CD4-positive, alpha-beta T cell (primary cell): ENCODE results near the gene MSMB. TPM values are rescaled to one million over a fixed set of nuclear protein-coding genes. Genes with fewer than 3 reads are reported as not detected.

Source experiments
- ATAC-seq: fragments of 200-7000 bp; cut with Tn5 transposase; one replicate; pipeline ENCODE4 v1.10.0; 2022; ENCODE audit warnings: mild to moderate bottlenecking; ENCODE audit not compliant: poor library complexity
- CTCF ChIA-PET: fragments of 350-600 bp; sonication (Branson Sonifier 250); formaldehyde crosslinking; loops from one replicate; lab custom pipeline; 2021; ENCODE audit warnings: antibody characterized with exemption, inconsistent platforms; lab: Charles Lee
- POLR2A ChIA-PET: fragments of 350-600 bp; sonication (Branson Sonifier 250); formaldehyde crosslinking; loops from one replicate; lab custom pipeline; 2021; ENCODE audit warnings: antibody characterized with exemption, inconsistent platforms; lab: Charles Lee
- DNase-seq, 14 experiments: peaks; one replicate each; pipeline ENCODE4 v3.0.0-alpha.2; 2013 to 2020; ENCODE audit warnings: mixed read lengths in 2 of 14
- H3K27ac ChIP-seq, 2 donors: one replicate each; pipeline versions ENCODE4 v1.5.1 to v1.7.0; 2013; ENCODE audit warnings: low read length in 2 of 2, low read depth in 1 of 2, mild to moderate bottlenecking in 1 of 2
- H3K27me3 ChIP-seq, 2 experiments: 1 replicate in 1 of 2; 2 replicates in 1 of 2; pipeline versions ENCODE4 v1.6.1 to v1.7.0; 2013; ENCODE audit warnings: low read length in 2 of 2, control low read depth in 1 of 2, mild to moderate bottlenecking in 1 of 2, moderate library complexity in 1 of 2; ENCODE audit not compliant: insufficient read depth in 2 of 2, control insufficient read depth in 1 of 2
- H3K36me3 ChIP-seq: one replicate; pipeline ENCODE4 v1.6.1; 2013; ENCODE audit warnings: low read length, control low read depth; ENCODE audit not compliant: insufficient read depth
- H3K4me1 ChIP-seq: one replicate; pipeline ENCODE4 v1.6.1; 2013; ENCODE audit warnings: low read length, control low read depth; ENCODE audit not compliant: insufficient read depth
- H3K4me3 ChIP-seq: one replicate; pipeline ENCODE4 v1.5.1; 2013; ENCODE audit warnings: mild to moderate bottlenecking, low read length, moderate library complexity
- H3K9me3 ChIP-seq, 2 experiments: 1 replicate in 1 of 2; 2 replicates in 1 of 2; pipeline versions ENCODE4 v1.6.1 to v1.7.0; 2013; ENCODE audit warnings: low read length in 2 of 2, mild to moderate bottlenecking in 2 of 2, control low read depth in 1 of 2, moderate library complexity in 1 of 2; ENCODE audit not compliant: control insufficient read depth in 1 of 2, insufficient read depth in 1 of 2
- H3K27ac Mint-ChIP-seq: one replicate; pipeline ENCODE4 v1.8.0; 2020; ENCODE audit warnings: mixed read lengths
- H3K27me3 Mint-ChIP-seq: one replicate; pipeline ENCODE4 v1.8.0; 2021; ENCODE audit warnings: mixed read lengths
- H3K36me3 Mint-ChIP-seq: one replicate; pipeline ENCODE4 v1.8.0; 2021; ENCODE audit warnings: low read depth, mixed read lengths
- H3K4me1 Mint-ChIP-seq: one replicate; pipeline ENCODE4 v1.8.0; 2021; ENCODE audit warnings: low read depth, mixed read lengths
- H3K4me3 Mint-ChIP-seq: one replicate; pipeline ENCODE4 v1.8.0; 2020; ENCODE audit warnings: mild to moderate bottlenecking, mixed read lengths
- H3K9me3 Mint-ChIP-seq: one replicate; pipeline ENCODE4 v1.8.0; 2020; ENCODE audit warnings: mixed read lengths
- CTCF ChIP-seq: fragments of 200-600 bp; IDR thresholded peaks from one replicate; pipeline ENCODE4 v1.8.0; 2022; ENCODE audit warnings: antibody characterized with exemption, mild to moderate bottlenecking
- intact Hi-C, 2 experiments: fragments of 100-400 bp; cut with DNase I in 1 of 2; cut with micrococcal nuclease in 1 of 2; formaldehyde crosslinking; loops; one replicate each; pipeline versions ENCODE4 v1.15.1 to v1.9.0; 2023 to 2025; cut with DNase I, micrococcal nuclease
- total RNA-seq, 174 experiments: library from RNA in 2 of 174; stranded (reverse) in 2 of 174; gene quantifications; one replicate each; pipeline ENCODE4 v1.2.3 and lab custom pipeline; 2021 to 2026

Gene MSMB
- total RNA-seq, 2 experiments from 2014 or later = not detected

- Histone ChIP-seq H3K4me1 (peaks cover 21% of the 10 kb centered on the region), H3K4me3 (no peak overlapping the region), H3K27ac (peak overlapping the region in 1 of 2 donors; percentile 40), H3K9me3 (no peaks in the 10 kb centered on the region), H3K27me3 (no peaks in the 10 kb centered on the region), H3K36me3 (no peaks in the 10 kb centered on the region)
- DNase-seq = no peak
- H3K4me1 Mint-ChIP-seq = peaks cover 52% of the 10 kb centered on the region
- no peak for TF ChIP-seq CTCF
- H3K27me3 Mint-ChIP-seq = no peaks in the 10 kb centered on the region
- no peak for ATAC-seq
- POLR2A ChIA-PET = interaction anchor here (1.4 kb wide), 1 partner anchor 11 kb away, joined by 5 read pairs; no protein-coding TSS in a partner anchor
- H3K4me3 Mint-ChIP-seq = no peak overlapping the region
- peak overlapping the region; percentile 57 for H3K27ac Mint-ChIP-seq
- H3K9me3 Mint-ChIP-seq = no peaks in the 10 kb centered on the region
- H3K36me3 Mint-ChIP-seq = no peaks in the 10 kb centered on the region
- intact Hi-C loops = no loop called here
- CTCF ChIA-PET = no interaction called here
Observed at GRCh38 chr10:46080886-46081285, 34.8 kb upstream of the MSMB start.

- H3K27ac ChIP-seq = peak overlapping the region in 1 of 2 donors; percentile 40
- H3K27me3 ChIP-seq = no peaks in the 10 kb centered on the region
- H3K27me3 Mint-ChIP-seq = no peaks in the 10 kb centered on the region
- TF ChIP-seq CTCF = no peak
- CTCF ChIA-PET = no interaction called here
- no peaks in the 10 kb centered on the region for H3K9me3 ChIP-seq
- H3K27ac Mint-ChIP-seq = peak overlapping the region; percentile 57
- H3K36me3 Mint-ChIP-seq = no peaks in the 10 kb centered on the region
- POLR2A ChIA-PET = interaction anchor here (1.4 kb wide), 1 partner anchor 12 kb away, joined by 5 read pairs; no protein-coding TSS in a partner anchor
- no peak overlapping the region for H3K4me3 Mint-ChIP-seq
- no peak overlapping the region for H3K4me3 ChIP-seq
- H3K9me3 Mint-ChIP-seq = no peaks in the 10 kb centered on the region
- ATAC-seq = no peak
- H3K4me1 Mint-ChIP-seq = peaks cover 55% of the 10 kb centered on the region
- H3K4me1 ChIP-seq = peaks cover 21% of the 10 kb centered on the region
- DNase-seq = no peak
- intact Hi-C loops = no loop called here
- H3K36me3 ChIP-seq = no peaks in the 10 kb centered on the region
Observed at GRCh38 chr10:46079831-46080585, 33.9 kb upstream of the MSMB start.

- Mint-ChIP-seq H3K36me3 (no peaks in the 10 kb centered on the region), H3K27me3 (no peaks in the 10 kb centered on the region), H3K4me1 (peaks cover 55% of the 10 kb centered on the region), H3K27ac (peak overlapping the region; percentile 72), H3K9me3 (no peaks in the 10 kb centered on the region), H3K4me3 (peak overlapping the region; percentile 12)
- no peak for TF ChIP-seq CTCF
- intact Hi-C loops = no loop called here
- Histone ChIP-seq H3K36me3 (no peaks in the 10 kb centered on the region), H3K4me1 (peaks cover 21% of the 10 kb centered on the region), H3K27ac (peak overlapping the region in 1 of 2 donors; percentile 64), H3K27me3 (no peaks in the 10 kb centered on the region), H3K9me3 (peaks cover 0 to 3% of the 10 kb centered on the region in 2 experiments), H3K4me3 (no peak overlapping the region)
- CTCF ChIA-PET = no interaction called here
- DNase-seq (peak in 1 of 14 experiments; percentile 15), ATAC-seq (no peak)
- POLR2A ChIA-PET = interaction anchor here (0.8 to 2.6 kb wide), 4 partner anchors 9 to 17 kb away, joined by 3 to 26 read pairs (median 3); no protein-coding TSS in a partner anchor
Observed at GRCh38 chr10:46077731-46078413, 31.8 kb upstream of the MSMB start.
